IPS-NIHi11 (cell line): ENCODE measurements around the gene ASIC1.
"Not testable (repeated sequence)": the region's sequence is repeated elsewhere in the genome, so short reads cannot be mapped to it uniquely, and the experiment has no call there.

Experiments used
- DNase-seq: peaks from one replicate; pipeline ENCODE4 v3.0.0; 2012; ENCODE audit warnings: mixed read lengths, low spot score

Gene ASIC1

GRCh38 chr12:50057000-50057841 is at the start of gene ASIC1:
ASIC1 (plus strand) TSS chr12:50057596; CDS start chr12:50058767, 1,171 bp downstream.
- peak; percentile 87 for DNase-seq

- no peak for DNase-seq
Observed at GRCh38 chr12:50013361-50014147, 43.8 kb upstream of the ASIC1 start.

- no peak for DNase-seq
Observed at GRCh38 chr12:50014342-50014741, 43.1 kb upstream of the ASIC1 start.

GRCh38 chr12:50016501-50017475 is 40.6 kb upstream of the ASIC1 start:
- no peak for DNase-seq

GRCh38 chr12:50017641-50018040 is 39.8 kb upstream of the ASIC1 start:
- no peak for DNase-seq

- no peak for DNase-seq
Observed at GRCh38 chr12:50018154-50018553, 39.2 kb upstream of the ASIC1 start.

GRCh38 chr12:50018968-50019367 is 38.4 kb upstream of the ASIC1 start:
- DNase-seq = no peak

GRCh38 chr12:50019524-50019923 is 37.9 kb upstream of the ASIC1 start:
- no peak for DNase-seq

GRCh38 chr12:50021031-50021430 is 36.4 kb upstream of the ASIC1 start:
- no peak for DNase-seq

- DNase-seq = no peak
Observed at GRCh38 chr12:50022903-50023302, 34.5 kb upstream of the ASIC1 start.

GRCh38 chr12:50024227-50024626 is 33.2 kb upstream of the ASIC1 start:
- no peak for DNase-seq

GRCh38 chr12:50024805-50025186 is 32.6 kb upstream of the ASIC1 start:
- DNase-seq = no peak

- peak; percentile 99 for DNase-seq
Observed at GRCh38 chr12:50025187-50026059, 32.0 kb upstream of the ASIC1 start, which contains the start of gene RACGAP1. RACGAP1 (minus strand) TSS chr12:50025494; CDS start chr12:50016715, 8,779 bp downstream.

- DNase-seq = no peak
Observed at GRCh38 chr12:50026691-50027090, 30.7 kb upstream of the ASIC1 start.

- not testable (repeated sequence) for DNase-seq
Observed at GRCh38 chr12:50030449-50030848, 26.9 kb upstream of the ASIC1 start.

GRCh38 chr12:50032515-50032853 is 24.9 kb upstream of the ASIC1 start:
- no peak for DNase-seq

GRCh38 chr12:50032854-50033581 is 24.4 kb upstream of the ASIC1 start:
- DNase-seq = peak; percentile 64

- DNase-seq = no peak
Observed at GRCh38 chr12:50038336-50038735, 19.1 kb upstream of the ASIC1 start.

- DNase-seq = peak; percentile 90
Observed at GRCh38 chr12:50039151-50039835, 18.1 kb upstream of the ASIC1 start.

- DNase-seq = no peak
Observed at GRCh38 chr12:50040657-50041056, 16.7 kb upstream of the ASIC1 start.
